ENCODE data around the gene NMUR2.

The NMUR2 gene, protein sequence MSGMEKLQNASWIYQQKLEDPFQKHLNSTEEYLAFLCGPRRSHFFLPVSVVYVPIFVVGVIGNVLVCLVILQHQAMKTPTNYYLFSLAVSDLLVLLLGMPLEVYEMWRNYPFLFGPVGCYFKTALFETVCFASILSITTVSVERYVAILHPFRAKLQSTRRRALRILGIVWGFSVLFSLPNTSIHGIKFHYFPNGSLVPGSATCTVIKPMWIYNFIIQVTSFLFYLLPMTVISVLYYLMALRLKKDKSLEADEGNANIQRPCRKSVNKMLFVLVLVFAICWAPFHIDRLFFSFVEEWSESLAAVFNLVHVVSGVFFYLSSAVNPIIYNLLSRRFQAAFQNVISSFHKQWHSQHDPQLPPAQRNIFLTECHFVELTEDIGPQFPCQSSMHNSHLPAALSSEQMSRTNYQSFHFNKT

DNA sequence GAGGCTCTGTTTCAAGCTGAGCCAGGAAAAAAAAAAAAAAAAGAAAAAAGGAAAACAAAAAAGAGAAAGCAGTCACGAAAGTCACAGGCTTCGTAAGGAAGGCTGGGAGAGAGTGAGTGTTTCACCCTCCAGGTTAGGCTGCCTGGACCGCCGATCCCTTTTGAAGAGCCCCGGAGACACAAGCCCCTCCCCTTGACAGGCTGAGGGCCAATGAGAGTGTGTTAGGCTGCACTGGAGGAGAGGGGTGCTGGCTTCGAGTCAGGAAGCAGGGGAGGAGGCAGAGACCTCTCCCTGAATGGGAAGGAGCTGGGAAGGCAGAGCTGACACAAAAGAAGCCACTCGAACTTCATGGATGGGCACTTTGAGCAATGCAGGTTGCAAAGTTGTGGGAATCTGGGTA, at the start of gene NMUR2:
Gene NMUR2 (minus strand): TSS at position 135 of the 400 bp plus-strand sequence. CDS start 166 bp downstream, outside the sequence.
- DNase-seq: no peak

DNA sequence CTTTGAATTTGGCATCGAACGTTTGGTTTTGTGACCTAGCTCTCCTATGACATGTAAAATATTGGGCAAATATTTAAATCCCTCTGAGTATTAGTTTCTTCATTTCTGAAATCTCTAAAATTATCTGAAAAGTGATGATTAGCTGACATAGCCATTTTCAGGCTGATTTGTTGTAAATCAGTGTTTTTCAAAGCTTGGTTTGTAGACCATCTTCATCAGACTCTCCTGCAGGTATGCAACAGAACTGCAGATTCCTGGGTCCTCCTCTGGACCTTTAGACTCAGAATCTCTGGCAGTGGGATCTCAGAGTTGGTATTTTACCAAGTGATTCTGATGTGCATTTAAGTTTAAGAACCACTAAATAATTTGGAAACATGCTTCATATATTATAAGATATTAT, 38.9 kb upstream of the NMUR2 start:
- DNase-seq: no peak

DNA sequence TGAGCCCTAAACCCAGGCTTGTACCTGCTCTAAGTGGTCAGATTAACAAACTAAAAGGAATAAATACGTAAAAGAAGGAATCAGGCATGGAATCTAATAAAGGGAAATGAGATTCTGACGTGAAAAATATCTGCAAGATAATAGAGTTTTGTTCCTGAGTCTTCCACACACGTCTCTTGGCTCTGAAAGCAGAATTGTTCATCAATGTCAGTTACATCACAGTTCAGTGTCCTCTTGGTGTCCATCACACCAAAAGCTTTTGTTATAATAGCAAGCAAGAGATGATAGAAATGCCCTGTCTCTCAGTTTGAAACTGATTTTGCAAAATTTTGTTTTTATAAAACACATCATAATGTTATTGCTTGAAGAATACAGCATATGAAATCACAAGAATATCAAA, 34.7 kb upstream of the NMUR2 start:
- no peak for DNase-seq

DNA sequence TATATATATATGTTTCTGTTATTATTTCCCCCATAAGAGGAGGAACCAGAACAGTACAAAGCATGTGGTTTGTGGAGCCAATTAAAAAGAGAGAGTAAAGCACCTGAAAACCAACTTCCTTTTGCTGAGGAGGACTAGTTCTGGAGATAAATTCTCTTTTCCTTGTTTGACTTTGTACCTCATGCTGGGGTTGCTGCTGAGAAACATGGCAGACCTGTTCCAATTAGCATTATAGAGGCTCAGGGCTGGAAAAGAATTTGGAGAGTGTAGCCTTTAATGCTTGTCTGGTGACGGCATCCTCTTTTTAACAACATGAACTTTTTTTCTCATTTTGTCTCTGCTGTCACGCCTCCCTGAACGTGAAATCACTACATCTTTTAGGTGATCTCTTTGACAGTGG, 32.8 kb upstream of the NMUR2 start:
- DNase-seq: no peak

DNA sequence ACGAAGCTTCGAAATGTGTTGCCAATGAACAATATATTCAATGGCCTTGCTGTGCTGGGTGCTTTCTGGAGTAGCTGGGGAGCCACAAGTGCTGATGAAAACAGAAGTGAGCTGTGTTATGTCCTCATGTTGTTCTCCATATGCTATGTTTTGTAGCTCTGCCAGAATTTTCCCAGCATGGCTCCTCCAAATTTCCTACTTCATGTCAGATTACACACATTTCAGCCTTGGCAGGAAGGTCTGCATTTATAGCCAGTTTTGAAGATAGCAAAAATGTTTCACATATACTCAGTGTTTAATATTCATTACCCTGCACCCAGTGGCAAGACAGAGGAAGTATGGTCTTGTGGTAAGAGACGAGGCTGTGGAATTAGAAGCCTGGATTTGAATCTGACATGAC, 22.6 kb upstream of the NMUR2 start:
- no peak for DNase-seq

DNA sequence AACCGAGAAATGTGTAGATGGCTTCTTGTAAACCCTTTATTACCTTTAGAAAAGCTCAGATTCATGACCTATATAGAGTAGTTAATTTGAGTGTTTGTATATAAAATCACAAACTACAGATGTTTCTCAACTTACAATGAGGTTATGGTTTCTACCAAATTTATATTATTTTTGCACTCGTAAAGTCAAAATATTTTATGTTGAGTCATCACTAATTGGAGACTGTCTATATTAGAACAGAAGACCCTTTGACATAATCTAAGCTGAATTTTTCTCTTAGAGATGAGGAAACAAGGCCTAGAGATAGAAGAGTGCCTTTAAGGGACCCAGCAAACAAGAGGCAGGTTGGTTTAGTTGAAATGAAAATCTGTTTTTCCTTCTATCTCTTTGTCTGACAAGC, 20.0 kb upstream of the NMUR2 start:
- no peak for DNase-seq

DNA sequence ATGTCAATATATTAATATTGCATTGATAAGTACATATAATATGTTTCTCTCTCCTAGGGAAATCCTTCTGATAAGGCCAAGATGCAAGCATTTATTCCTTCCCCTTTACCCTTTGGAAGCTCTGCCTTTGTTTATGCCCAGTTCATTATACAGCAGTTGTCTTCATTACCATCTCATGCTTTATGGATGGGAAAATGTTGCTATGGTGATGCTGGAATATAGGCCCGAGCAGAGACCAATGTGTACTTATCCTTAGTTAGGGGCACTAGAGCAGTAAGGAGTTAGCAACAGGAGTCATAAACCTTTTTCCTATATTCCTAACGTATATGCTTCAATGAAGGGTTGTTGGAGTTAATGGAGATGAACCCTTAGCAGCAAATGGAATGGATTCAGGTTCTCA, 19.4 kb upstream of the NMUR2 start:
- no peak for DNase-seq

DNA sequence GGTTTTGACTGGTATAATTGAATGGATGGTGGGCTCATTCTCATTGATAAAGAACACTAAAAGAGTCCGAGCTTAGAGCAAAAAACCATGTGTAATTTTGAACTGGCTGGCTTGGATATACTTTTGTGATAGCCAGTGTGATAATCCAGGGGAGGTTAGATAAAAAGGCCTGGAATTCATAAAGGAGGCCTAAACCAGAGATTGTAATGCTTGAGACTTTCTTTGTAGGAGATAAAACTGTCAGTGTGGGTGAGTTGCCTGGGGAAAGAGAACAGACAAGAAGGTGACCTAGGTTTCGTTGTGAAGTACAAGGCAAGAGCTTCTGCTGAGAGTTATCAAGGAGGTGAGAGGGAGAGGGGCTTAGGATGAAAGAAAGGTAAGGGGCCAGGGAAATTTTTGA, 17.0 kb upstream of the NMUR2 start:
- DNase-seq: no peak

DNA sequence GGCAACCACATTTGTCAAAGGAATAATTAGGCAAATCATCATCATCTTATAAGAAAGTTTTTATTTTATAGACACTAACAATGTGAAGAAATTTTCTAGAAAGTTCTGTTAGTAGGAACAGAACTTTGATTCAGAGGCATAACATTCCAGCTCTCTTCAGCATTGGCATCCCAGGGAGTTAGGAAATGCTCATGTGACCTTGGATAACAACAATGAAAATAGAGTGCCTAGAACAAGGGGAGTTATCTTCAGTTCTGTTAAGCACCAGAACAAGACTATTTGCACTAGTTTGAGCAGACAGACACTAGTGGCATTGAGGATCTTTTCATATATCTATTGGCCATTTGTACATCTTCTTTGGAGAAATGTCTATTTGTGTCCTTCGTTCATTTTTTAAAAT, 7.0 kb upstream of the NMUR2 start:
- DNase-seq: no peak

DNA sequence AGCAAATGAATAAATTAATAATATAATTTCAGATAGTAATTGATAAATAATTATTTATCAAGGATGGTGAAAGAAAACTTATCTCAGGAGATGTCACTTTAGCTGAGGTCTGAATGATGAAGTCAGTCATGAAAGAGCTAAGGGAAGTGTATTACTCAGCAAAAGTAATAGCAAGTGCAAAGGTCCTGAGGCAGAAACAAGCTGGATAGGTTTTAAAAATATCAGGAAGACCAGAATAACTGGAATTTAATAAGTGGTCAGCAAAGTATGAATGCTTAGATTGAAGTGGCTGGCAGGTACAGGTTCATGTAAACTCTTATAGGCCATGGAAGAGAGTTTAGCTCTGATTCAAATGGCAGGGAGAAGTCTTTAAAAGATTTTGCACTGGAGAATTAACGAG, 1.0 kb upstream of the NMUR2 start:
- DNase-seq: no peak

DNA sequence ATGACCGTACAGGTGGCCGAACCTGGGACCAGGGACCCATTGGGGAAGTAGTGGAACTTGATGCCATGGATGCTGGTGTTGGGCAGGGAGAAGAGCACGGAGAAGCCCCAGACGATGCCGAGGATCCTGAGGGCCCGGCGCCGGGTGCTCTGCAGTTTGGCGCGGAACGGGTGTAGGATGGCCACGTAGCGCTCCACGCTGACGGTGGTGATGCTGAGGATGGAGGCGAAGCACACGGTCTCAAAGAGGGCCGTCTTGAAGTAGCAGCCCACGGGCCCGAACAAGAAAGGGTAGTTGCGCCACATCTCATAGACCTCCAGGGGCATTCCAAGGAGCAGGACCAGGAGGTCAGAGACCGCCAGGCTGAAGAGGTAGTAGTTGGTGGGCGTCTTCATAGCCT, 585 bp downstream of the NMUR2 start:
- DNase-seq: no peak

DNA sequence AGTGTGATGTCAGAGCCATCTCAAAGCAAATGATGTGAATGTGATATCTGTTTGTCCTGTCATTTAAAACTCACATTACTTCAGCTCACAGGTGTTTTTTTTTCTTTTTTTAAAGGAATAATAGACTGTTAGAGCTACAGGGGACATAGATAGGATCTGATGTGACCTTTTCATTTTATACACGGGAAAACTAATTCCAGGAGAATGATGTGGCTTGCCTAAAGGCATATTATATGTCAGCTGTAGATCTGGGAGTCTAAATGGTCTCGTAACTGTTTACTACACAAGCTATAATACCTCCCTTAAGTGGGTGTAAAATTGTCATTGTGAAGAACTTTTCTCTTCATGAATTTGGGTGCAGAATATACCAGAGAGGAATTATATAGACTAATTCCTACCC, 2.0 kb downstream of the NMUR2 start:
- DNase-seq: no peak

DNA sequence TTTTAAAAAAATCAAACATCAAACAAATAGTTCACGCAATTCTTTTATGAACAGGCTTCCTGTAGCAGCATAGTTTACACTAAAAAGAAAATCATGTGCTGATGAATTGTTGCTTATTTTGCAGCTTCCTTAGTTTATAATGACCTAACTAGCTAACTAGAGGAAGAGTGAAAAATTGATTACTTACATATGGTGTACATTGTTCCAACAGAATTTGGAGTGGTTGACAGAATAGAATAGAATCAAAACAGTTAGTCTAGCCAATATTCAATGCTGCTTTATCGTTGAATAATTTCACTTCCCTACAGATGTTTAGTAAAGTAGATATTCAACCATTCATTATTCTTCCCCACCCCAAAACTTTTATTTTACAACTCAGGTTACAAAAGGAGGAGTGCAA, 4.2 kb downstream of the NMUR2 start:
- no peak for DNase-seq

DNA sequence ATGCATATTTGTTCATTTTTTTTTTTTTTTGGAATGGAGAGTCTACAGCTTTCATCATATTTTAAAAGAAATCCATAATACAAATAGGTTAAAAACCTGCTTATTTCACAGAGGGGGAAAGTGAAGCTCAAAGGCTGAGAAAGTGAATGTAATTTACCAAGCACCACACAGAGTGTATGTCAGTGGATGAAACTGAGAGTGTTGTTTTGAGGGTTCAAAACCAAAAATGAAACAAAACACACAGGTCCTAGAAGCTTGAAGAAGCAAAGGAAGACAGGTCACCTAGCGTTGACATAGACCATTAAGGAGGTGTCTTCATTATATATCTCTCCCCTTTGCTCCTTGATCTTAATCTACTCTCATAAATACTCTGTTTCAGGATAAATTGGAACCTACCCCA, 7.5 kb downstream of the NMUR2 start:
- DNase-seq: no peak

DNA sequence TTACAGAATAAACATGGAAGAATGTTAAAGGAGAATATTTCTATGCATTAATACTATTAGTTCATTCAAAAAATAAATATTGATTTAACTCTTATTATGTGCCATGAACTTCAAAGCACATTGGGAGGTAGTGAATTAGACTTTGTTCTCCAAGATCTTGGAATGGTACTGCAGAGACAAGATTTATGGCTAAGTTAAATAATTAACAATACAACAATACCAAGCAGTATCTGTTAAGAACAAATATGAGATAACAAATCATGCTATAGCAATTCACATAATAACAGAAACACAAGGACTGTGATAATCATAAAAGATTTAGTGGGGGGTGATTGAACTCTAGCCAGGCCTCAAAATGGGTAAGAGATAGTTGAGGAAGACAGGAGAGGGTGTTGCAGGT, 11.6 kb downstream of the NMUR2 start:
- no peak for DNase-seq

DNA sequence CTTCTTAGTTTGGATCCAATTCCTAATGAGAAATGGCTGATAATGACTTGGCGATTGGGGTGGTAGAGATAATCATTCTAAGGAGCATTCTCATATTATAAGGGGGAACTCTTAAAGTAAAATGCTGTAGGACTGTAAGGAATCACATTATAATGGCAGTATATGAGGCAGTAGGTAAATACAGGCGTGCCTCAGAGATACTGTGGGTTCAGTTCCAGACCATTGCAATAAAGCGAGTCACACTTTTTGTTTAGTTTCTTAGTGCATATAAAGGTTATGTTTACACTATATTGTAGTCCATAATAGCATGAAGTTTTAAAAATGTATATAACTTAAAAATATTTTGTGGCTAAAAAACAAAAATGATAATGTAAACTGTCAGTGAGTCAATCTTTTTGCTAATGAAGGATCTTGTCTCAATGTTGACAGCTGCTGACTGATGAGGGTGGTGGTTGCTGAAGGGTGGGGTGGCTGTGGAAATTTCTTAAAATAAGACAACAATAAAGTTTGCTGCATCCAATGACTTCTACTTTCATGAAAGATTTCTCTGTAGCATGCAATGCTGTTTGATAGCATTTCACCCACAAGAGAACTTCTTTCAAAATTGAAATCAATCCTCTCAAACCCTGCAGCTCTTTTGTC, 15.8 kb downstream of the NMUR2 start:
- no peak for DNase-seq

DNA sequence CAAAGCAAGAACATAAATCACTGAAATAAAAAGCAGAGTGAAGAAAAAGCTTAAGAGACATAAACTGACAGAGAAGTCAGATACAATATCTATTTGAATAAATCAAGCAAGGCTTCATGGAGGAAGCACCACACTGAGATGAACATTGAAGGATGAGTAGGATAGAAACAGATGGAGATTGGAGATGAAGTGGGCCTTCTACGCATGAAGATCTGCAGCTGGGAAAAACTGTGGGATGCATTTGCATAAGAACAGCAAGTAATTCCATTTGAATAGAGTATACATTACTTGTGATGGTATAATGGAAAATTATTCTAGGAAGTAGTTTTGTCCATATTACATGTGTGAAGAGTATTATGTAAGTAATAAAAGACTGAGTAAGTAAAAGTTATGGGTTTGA, 16.5 kb downstream of the NMUR2 start:
- DNase-seq: no peak

DNA sequence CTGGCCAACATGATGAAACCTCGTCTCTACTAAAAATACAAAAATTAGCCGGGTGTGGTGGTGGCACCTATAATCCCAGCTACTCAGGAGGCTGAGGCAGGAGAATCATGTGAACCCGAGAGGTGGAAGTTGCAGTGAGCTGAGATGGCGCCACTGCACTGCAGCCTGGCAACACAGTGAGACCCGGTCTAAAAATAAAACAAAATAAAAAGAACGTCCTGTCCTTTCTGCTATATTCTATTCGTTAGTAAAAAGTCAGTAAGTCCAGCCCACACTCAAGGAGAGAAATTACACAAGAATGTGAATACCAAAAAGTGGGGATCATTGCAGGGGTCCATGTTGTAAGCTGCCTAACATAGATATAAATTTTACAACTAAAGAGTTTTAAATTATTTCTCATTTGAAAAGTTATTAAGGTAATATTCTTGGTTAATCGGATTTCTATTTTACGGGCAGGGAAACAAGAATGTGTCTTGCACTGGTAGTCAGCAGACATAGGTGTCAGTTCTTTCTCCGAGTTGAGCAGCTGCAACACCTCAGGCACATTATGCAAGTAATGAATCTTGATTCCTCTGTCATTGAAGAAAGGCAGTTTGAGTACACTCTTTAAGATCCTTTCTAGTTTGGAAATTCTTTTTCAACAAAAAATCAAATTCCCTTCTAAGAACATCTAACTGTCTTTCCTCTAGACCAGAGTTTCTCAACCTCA, 24.5 kb downstream of the NMUR2 start:
- no peak for DNase-seq

DNA sequence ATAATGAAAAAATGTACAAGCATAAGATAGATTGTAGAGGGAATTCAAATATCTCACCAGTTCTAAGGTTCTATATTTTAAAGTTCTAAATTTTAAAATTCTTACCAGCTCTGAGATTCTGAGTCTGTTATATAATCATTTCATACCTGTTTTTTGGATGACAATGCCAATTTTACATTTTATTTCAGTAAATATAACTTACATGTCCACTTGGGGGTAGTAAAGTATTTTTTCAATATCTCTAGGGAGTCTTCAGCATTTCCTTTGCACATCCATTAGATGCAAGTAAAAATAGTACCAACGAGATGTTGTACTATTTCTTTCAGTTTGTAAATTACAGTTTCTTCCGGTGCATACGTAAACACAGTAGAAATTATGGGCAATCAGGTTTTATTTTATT, 25.7 kb downstream of the NMUR2 start:
- DNase-seq: no peak

DNA sequence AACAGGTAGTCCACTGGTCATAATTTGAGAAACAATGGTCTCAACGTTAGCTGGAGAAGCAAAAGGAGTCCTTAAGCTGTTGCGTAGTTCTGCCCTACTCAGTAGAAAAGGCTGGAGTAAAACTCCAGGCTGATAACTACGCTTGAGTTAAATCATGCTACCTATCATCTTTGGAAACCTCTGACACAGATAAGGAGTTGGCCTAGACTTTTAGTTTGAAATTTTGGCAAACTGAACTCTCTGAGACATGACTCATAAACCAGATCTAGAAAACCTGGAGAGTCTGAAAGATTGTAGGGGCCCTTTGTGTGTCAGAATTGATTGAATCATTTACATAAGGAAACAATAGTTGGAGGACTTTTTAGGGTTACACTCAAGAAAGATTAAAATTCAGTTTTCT, 26.3 kb downstream of the NMUR2 start:
- DNase-seq: no peak

DNA sequence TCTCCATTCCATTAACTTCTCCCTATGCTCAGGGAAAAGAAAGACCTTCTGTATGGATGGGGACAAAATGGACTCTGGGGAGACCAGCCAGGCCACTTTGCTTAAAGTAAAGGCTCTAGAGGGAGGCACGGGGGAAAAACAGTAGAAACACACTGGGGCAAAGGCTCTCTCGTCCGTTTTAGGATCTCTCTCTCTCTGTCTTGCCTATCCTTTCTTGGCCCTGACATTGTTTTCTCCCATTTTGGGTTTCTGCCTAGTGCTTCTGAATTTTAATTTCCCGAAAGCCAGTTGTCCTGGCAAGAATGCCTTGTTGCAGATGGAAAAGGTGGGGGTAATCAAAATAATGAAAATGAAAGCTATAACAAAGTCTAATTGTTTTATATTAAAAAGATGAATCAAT, 28.2 kb downstream of the NMUR2 start:
- no peak for DNase-seq

DNA sequence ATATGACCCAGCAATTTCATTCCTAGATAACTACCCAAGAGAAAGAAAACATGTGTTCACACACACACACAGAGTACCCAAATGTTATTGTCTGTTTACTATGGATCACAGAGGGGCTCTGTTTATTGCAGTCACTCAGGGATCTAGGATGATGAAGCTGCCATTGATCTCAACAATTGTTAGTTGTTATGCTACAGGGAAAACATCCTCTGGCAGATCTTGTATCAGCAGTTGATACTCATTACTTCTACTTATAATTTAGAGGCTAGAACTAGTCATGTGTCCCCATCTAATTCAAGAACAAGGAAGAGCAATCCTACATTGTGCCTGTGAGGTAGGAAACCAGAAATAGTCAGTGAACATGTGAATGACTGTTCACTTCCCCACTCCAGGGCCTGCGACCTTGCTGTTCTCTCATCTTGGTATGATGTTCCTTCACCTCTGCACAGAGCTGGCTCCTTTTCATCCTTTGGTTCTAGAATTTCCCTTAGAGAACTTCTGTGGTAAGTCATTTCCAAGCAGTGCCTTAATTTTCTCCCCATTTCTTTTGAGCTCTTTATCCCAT, 30.3 kb downstream of the NMUR2 start:
- DNase-seq: no peak

DNA sequence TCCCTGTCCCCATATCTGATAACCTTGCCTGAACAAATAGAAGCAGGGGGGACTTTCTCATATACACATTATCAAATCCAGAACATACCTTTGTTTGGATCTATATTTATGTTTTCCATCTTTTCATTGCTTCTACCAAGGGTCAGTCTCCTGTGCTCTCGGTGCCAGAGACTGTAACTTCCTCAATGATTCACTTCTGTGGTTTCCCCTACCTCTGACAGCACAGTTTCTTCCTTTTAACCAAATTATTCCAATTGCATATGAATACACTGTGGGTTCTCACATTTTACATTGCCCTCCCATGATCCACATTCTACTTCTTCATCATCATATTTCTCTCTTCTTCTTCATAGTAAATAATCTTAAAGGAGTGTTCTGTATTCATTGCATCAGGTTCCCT, 32.2 kb downstream of the NMUR2 start:
- DNase-seq: no peak

DNA sequence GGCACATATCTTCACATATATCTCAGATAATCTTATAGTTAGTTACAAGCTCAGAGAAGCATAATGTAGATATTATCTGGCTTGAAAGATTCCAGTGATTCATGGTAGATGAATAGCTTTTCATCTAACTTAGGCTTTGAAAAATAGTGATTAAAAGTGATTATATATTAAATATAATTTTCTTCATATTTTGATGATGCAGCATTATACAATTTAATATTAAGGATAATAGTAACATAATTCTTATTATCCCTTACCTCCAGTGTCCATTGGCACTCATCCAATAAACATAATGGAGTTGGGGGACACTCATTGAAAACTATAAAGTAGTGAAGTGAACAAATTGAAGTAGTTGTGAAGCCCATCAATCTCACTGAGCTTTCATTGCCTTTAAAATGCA, 35.8 kb downstream of the NMUR2 start:
- no peak for DNase-seq

Data from NCI-H524 treated with DMSO at 0.1 percent for 48 hours (cell line).